ENCODE measurements around the gene TMC7.
"Not testable (repeated sequence)": the region's sequence is repeated elsewhere in the genome, so short reads cannot be mapped to it uniquely, and the experiment has no call there.

The TMC7 gene

DNA sequence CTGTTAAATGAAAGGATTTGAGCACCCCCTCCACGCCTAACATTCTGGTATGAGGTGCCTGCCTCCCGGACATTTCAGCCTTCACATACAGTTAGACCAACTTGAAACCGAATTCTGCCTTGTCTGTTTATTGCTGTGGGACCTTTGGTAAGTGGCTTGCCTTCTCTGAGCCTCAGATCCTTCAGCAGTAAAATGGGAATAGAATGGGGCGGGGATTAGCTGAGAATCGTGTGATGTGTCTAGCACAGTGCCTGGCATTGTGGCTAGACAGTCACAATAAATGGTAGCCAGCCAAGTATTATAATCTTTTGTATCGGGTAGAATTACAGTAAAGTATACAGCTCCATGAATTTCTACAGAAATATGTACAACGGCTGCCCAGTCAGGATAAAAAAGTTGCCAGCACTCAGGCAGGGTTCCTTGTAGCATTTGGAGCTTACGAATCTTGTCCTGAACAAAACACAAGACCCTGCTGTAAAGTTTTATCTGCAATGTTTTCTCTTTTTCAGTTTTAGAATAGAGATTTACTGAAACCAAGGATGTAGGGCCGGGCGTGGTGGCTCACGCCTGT lies 786 bp downstream of the TMC7 start:
- no peak for DNase-seq

DNA sequence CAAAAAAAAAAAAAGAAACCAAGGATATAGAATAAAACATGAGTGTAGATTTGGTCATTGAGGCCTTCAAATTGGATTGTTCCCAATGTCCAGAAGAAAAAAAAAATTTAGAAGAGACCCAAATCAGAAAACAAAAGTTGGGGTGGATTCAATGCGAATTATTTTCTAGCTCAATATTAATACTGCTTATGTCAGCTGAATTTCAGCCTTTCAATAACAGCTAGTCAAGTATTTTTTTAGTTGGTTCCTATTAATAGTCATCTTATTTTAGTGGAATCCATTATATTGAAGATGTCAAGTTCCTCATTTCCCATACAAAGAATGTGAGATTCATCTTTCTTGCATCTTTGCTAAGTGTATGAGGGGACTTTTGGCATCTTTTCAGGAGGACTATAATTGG lies 1.5 kb downstream of the TMC7 start:
- not testable (repeated sequence) for DNase-seq

DNA sequence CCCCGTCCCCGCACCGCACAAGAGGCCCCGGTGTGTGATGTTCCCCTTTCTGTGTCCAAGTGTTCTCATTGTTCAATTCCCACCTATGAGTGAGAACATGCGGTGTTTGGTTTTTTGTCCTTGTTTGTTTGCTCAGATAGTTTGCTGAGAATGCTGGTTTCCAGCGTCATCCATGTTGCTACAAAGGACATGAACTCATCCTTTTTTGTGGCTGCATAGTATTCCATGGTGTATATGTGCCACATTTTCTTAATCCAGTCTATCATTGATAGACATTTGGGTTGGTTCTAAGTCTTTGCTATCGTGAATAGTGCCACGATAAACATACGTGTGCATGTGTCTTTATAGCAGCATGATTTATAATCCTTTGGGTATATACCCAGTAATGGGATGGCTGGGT lies 8.0 kb downstream of the TMC7 start:
- not testable (repeated sequence) for DNase-seq

DNA sequence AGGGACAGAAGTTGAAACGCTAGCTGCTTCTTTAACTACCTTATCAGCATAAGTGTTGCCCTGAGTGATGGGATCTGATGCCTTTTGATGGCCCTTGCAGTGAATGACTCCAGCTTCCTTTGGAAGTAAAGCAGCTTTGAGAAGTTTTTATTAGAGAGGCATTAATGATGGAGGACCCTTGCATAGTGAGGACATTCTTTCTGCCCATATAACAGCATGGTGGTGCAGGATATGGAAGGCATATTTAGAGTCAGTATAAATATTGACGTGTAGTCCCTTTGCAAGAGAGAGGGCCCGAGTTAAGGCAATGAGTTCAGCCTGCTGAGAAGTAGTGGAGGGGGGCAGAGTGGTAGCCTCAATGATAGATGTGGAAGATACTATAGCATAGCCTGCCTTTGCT lies 9.8 kb downstream of the TMC7 start:
- not testable (repeated sequence) for DNase-seq

DNA sequence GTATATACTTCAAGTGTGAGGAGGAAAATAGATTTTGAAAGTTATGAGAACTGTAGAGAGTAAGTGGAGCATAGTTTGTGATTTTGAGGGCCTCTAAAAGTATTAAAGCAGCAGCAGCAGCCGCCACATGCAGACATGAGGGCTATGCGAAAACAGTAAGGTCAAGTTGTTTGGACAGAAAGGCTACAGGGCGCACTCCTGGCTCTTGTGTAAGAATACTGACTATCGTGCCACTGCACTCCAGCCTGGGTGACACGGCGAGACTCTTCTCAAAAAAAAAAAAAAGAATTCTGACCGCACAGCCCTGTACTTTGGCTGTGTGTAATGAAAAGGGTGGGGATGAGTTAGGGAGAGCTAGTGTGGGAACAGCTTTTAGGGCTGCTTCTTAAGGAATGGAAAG lies 10.4 kb downstream of the TMC7 start:
- not testable (repeated sequence) for DNase-seq

DNA sequence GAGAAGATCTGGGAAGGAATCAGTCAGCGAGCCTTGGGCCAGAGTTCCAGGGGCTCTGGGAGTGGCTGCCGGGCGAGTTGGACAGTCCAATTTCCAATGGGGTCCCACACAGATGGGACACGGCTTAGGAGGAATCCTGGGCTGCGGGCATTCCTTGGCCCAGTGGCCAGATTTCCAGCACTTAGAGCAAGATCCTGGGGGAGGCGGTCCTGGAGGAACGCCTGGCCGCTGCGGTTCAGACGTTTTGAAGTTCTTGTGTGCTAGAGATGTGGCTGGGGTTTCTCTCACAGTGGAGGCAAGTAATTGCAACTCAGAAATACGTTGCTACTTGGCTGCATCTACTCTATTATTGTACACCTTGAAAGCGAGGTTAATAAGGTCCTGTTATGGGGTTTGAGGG lies 11.7 kb downstream of the TMC7 start:
- not testable (repeated sequence) for DNase-seq

DNA sequence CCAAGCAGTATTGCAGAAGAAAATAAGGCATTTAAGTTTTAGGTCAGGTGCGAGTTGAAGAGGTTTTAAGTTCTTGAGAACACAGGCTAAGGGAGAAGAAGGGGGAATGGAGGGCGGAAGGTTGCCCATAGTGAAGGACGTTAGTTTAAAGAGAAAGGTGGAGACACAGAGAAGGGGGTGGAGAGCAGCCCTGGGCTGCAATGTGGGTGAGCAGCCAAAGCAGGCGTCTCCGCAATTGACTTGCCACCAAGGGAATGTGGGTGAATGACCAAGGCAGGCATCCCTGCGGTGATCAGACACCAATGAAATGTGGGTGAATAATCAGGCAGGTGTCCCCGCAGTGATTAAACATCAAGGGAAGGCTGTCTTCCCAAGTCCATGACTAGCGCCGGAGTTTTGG lies 12.8 kb downstream of the TMC7 start:
- DNase-seq, result not testable (repeated sequence)

DNA sequence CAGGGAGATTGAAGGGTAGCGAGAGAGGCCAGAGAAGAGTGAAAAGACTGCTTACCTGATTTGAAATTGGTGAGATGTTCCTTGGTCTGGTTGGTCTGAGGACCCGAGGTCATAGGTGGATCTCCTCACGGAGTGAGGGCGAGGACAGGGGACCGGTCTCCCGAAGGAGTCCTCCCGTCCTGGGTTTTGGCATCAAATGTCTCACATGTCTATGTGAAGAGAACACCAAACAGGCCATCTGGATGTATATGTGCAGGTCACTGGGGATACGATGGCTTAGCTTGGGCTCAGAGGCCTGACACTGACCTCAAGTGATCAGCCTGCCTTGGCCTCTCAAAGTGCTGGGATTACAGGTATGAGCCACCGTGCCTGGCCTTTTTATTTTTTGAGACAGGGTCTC lies 13.3 kb downstream of the TMC7 start:
- DNase-seq, result not testable (repeated sequence)

DNA sequence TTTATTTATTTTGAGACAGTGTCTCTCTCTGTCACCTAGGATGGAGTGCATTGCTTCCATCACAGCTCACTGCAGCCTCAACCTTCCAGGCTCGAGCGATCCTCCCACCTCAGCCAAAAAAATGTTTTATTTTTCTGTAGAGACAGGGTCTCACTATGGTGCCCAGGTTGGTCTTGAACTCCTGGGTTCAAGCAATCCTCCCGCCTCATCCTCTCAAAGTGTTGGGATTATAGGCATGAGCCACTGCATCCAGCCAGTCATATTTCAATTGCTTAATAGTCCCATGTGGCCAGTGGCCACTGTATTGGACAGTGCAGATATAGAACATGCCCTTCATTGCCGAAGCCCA lies 15.3 kb downstream of the TMC7 start:
- no peak for DNase-seq

DNA sequence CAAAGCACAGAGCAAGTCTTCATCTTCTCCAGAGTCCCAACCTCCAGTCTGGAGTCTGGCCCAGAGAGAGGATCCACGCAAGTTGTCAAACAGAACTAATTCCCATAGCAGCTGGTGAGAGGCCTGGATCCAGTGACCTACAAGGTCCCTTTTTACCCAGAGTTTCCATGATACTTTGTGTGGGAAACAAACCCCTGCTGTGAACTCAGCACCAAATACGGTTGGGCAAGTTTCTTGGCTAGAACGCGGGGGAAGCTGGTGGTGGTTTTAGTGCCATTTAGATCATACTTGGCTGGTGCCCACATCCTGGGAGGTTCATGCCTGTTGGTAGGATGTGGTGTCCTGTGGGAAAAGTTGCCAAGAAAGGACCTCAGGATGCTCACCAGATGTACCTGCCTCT lies 18.1 kb downstream of the TMC7 start:
- DNase-seq, result no peak

DNA sequence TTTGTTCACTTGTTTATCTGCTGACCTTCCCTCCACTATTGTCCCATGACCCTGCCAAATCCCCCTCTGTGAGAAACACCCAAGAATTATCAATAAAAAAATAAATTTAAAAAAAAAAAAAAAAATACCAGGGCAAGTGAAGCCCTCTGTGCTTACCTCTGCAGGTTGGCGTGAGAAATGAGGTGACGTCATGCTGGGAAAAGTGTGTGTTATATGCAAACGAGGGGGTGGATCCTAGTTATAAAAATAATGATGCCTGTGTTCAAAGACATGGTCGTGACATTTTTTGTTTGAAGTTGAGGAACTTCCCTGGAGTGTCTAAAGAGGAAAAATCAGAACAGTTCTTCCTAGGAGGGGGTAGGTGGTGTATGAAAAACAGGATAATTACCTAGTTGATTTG lies 20.2 kb downstream of the TMC7 start:
- DNase-seq, result no peak

DNA sequence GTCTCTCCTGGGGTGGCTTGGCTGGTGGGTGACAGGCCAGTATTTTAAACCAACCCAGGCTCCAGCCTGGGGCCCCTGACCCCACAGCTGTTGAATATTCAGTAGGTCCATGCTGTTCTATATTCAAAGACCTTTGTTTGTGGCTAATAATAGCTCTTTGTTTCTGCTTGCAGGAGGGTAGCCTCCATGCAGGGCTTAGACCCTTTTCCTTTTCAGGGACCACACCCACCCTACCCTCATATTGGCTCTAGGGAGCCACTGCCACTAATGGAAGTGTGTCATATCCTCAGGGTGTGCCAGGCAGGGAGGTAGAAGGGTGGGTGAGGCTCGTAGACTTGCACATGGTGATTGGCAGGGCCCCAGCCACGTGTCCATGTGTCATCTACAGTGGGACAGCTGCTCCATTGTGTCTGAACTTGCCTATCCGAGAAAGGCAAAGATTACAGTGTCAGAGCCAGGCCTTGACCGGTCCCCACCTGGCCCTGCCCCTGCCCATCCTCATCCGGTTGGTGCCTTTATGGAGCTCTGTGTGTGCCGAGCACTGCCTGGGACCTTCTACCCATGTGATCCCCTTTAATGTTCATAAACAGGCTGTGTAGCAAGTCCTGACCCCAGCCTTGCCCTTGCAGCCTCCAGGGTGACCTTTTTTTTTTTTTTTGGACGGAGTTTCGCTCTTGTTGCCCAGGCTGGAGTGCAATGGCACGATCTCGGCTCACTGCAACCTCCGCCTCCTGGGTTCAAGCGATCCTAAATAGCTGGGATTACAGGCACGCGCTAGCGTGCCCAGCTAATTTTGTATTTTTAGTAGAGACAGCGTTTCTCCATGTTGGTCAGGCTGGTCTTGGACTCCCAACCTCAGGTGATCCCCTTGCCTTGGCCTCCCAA lies 22.1 kb downstream of the TMC7 start:
- DNase-seq, result no peak

DNA sequence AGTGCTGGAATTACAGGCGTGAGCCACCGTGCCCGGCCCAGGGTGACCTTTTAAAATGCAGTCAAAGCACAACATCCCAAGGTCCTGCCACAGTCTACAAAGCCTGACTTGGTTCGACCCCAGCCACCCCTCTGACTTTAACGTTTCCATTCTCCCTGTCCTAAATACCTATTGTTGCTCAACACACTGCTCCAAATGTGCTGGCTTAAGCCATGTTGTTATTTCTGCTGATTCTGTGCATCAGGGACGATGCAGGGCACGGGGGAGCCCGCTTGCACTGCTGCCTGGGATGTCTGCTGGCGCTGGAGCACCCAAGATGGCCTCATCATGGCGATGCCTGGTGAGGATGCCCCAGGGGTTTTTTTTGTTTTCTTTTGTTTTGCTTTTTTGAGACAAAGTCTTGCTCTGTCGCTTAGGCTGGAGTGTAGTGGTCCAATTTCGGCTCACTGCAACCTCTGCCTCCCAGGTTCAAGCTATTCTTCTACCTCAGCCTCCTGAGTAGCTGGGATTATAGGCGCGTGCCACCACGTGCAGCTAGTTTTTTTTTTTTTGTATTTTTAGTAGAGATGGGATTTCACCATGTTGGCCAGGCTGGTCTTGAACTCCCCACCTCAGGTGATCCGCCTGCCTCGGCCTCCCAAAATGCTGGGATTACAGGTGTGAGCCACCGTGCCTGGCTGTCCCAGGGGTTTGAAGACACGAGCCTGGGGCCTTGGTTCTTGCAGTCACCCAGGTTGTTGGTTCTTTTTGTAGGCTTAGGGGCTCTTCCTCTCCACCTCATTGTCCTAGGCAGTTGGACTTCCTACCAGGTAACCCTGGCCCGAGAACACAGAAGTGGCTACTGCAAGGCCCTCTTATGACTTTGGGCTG lies 22.9 kb downstream of the TMC7 start:
- DNase-seq, result no peak

DNA sequence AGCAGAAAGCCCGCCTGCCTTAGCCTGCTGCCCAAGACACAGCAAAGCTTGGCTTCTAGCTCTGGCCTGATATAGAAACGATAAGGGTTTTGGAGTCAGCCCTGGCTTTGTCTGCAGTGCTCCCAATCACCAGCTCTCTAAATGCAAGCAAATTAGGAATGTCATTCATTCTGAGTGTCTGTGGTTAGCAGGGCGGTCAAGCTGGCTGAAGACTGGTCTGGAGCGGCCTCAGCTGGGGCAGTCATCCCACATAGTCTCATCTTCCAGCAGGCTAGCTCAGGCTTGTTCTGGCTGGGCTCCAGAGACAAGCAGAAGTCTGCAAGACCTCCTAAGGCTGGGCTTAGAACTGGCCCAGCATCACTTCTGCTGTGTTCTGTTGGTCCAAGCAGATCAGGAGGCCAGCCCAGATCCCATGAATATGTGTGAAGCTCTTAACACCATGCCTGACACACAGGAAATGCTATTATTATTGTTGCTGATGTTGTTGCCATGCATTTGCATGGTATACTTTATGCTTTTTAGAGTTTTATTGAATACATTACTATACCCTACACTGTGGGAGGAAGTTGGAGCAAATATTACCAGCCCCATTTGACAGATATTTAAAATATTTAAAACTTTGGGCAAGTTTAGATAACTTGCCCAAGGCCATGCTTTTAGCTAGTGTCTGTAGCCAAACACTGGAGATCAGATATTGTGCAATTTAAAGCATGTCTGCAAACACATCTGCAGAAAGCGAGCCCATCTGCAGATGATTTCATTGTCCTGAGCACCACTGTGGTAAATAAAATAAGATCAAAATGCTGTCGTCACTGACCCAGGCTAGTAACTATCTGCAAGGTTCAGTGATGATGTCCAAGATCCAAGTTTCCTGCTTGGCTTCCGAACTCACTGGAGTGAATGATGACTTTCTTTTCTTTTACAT lies 24.8 kb downstream of the TMC7 start:
- no peak for DNase-seq

DNA sequence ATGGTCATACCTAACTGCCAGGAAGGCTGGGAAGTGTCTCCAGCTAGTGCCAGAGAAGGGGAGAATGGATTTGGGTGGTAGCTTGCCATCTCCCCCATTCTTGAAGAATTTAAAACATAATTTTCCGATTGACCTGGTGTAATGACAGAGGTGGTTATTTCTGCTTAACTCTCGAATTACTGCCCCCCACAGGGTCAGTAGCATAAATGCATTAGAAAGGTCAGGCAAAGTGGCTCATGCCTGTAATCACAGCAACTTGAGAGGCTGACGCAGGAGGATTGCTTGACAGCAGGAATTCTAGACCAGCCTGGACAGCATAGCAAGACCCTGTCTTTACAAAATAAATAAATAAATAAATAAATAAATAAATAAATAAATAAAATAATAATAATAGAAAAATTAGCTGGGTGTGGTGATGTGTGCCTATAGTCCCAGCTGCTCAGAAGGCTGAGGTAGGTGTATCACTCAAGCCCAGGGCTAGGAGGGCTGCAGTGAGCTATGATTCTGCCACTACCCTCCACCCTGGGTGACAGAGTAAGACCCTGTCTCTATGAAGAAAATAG lies 27.5 kb downstream of the TMC7 start:
- no peak for DNase-seq

DNA sequence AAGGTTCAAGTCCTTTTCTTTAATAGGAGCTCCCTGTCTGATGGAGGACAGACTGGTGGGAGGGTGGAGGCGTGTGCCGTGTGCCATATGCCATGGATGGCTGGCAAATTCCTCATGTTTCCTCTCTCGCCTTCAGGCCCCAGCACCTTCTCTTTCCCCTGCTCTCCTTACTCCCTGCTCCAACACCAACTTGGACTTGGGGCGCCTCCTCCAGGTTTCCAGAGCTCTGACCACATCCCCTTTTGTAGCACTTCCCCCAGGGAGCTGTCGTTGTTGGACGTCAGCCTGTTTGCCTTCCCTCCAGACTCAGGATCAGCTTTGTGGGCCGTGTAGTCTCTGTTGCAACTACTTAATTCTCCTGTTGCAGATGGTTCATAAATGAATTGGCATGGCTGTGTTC lies 30.7 kb downstream of the TMC7 start:
- no peak for DNase-seq

DNA sequence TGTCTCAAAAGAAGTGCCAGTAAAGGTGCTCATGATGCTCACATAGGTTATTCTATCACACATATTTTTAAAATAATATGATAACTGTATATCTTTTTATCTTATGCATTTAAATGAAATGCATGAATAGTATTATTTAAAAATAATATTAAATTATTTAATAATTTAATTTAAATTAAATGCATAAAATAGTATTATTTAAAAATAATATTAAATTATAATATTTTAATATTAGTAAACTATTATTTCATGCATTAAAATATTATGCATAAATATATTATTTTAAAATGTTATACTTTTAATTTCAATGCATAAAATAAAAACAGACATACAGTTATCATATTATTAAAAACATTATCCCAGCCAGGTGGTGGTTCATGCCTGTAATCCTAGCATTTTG lies 33.4 kb downstream of the TMC7 start:
- DNase-seq, result no peak

DNA sequence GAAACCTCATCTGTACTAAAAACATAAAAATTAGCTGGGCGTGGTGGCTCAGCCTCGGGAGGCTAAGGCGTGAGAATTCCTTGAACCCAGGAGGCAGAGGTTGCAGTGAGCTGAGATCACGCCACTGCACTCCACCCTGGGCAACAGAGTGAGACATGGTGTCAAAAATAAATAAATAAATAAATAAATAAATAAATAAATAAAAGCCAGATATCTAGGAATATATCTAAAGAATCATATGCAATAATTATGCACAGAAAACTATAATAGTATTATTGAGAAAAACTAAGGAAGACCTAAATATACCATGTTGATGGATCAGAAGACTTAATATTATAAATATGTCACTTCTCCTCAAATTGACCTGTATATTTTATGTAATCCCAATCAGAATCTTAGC lies 37.0 kb downstream of the TMC7 start:
- no peak for DNase-seq

DNA sequence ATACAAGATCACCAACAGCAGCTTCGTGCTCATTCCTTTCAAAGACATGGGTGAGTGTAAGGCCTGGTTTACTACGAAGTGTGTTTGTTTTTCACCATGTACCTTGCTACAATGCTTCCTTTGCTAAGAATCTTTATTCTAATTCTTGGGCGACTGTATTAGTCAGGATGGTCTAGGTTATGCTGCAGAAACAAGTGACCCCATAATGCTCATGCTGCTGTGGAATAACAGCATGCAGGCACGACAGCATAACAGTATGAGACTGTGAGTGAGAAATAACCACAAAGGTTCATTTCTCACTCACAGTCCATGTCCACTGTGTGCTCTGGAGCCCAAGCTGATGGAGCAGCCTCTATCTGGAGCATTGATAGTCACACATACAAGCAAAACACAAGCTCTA lies 38.0 kb downstream of the TMC7 start:
- no peak for DNase-seq

DNA sequence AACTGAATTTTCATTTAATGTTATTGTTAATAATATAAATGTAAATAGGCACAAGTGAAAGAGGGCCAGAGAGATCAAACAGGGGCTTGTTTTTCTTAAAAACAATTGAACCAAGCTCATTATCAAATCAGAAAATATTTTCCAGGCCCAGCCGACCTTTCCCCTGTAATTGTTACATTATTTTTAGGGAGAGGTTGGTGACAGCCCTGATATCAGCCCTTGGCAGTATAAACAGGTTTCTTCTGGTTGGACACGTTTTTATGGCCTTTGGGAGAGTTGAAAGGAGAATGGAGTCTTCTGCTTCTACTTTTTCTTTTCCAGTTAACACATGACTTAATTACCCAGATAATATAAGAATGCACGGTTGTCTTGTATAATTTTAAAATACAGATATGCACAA lies 43.7 kb downstream of the TMC7 start:
- no peak for DNase-seq

DNA sequence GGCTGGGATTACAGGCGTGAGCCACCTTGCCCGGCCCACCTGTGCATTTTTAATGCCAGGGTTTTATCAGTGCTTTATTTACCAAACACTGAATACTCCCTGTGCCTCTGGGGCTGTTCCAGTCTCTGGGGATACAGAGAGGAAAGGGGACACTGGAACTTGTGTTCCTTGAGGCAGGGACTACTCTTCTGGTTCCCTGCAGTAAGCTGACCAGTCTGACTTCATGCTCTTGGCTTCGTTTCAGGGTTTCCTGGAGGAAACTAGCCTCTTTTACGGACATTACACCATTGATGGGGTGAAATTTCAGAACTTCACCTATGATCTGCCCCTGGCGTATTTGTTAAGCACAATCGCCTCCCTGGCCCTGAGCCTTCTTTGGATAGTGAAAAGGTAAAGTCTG lies 46.2 kb downstream of the TMC7 start:
- no peak for DNase-seq

DNA sequence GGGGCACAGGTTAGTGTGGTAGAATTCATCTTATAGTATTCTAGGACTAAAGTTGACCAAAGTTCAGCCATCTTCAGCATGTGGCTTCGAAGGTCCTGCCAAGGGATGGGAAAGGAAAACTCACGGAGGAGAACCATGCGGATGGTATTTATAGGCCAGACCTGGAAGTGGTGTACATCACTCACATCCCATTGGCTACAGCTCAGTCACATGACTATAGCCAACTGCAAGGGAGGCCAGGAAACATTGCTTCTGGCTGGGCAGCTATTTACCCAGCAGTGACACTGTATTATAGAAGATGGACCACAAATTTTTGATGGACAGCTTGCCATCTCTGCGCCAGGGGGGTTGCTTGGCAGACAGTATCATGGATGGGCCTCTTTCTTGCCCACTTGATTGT lies 48.0 kb downstream of the TMC7 start:
- no peak for DNase-seq
